ENCODE results near the gene SHLD2.
"Not testable (repeated sequence)": the region's sequence is repeated elsewhere in the genome, so short reads cannot be mapped to it uniquely, and the experiment has no call there.

GRCh38 chr10:87163414-87163813, 68.4 kb downstream of the SHLD2 start:
- TF ChIP-seq DNMT1 (CRISPR knock-in tag; IDR thresholded peaks at IDR 0.05); DNMT3B (CRISPR knock-in tag; conservative IDR thresholded peaks at IDR 0.05); ATF3 (CRISPR knock-in tag; IDR thresholded peaks at IDR 0.05); CREB1 (IDR thresholded peaks at IDR 0.05); CREB1 (CRISPR knock-in tag; IDR thresholded peaks at IDR 0.05): not testable (repeated sequence)
